ENCODE results near the gene ACSM2B. TPM values are rescaled to one million over a fixed set of nuclear protein-coding genes. Genes with fewer than 3 reads are reported as not detected.

The ACSM2B gene
- total RNA-seq, 1 experiment from 2014 or later, result 1.4 TPM

- H3K4me3 Mint-ChIP-seq (ENCODE audit: unreplicated experiment), result no peak overlapping the region
- H3K4me1 Mint-ChIP-seq (ENCODE audit: low read depth, unreplicated experiment), result no peaks in the 10 kb centered on the region
- DNase-seq, result no peak
- no peaks in the 10 kb centered on the region for H3K36me3 Mint-ChIP-seq (ENCODE audit: insufficient read depth, unreplicated experiment)
- intact Hi-C loops (cut with micrococcal nuclease; ENCODE audit: unreplicated experiment), result no loop called here
- H3K9me3 ChIP-seq, result no peaks in the 10 kb centered on the region
- CTCF ChIA-PET, result no interaction called here
- BruUV-seq (replicated peaks), result no TSS peak
- no peak for TF ChIP-seq CTCF (IDR thresholded peaks at IDR 0.05; ENCODE audit: insufficient read depth in 1 of 2, low read depth in 1 of 2, low read length in 1 of 2, severe bottlenecking in 1 of 2, unreplicated experiment in 1 of 2)
- peak overlapping the region; percentile 4 for H3K27ac Mint-ChIP-seq (ENCODE audit: unreplicated experiment)
- no peaks in the 10 kb centered on the region; the same call in 1 of the 2 replicates for H3K27me3 ChIP-seq (replicated peaks; ENCODE audit: control insufficient read depth, insufficient read depth, low read length)
- POLR2A ChIA-PET, result no interaction called here
- no peaks in the 10 kb centered on the region for H3K4me1 ChIP-seq
- H3K36me3 ChIP-seq (ENCODE audit: control insufficient read depth, insufficient read depth, low read length), result no peaks in the 10 kb centered on the region
- no peaks in the 10 kb centered on the region for H3K9me3 Mint-ChIP-seq (ENCODE audit: unreplicated experiment)
- peaks cover 3% of the 10 kb centered on the region for H3K27me3 Mint-ChIP-seq (ENCODE audit: insufficient read depth, unreplicated experiment)
- no peak overlapping the region for H3K4me3 ChIP-seq (ENCODE audit: low read depth, low read length)
Measured at GRCh38 chr16:20611350-20611902, 35.3 kb upstream of the ACSM2B start.

GRCh38 chr16:20610892-20611349, 34.8 kb upstream of the ACSM2B start:
- intact Hi-C loops (cut with micrococcal nuclease; ENCODE audit: unreplicated experiment), result no loop called here
- Mint-ChIP-seq H3K4me3 (ENCODE audit: unreplicated experiment) (no peak overlapping the region), H3K27ac (ENCODE audit: unreplicated experiment) (no peak overlapping the region), H3K9me3 (ENCODE audit: unreplicated experiment) (no peaks in the 10 kb centered on the region), H3K36me3 (ENCODE audit: insufficient read depth, unreplicated experiment) (no peaks in the 10 kb centered on the region), H3K4me1 (ENCODE audit: low read depth, unreplicated experiment) (no peaks in the 10 kb centered on the region), H3K27me3 (ENCODE audit: insufficient read depth, unreplicated experiment) (peaks cover 3% of the 10 kb centered on the region)
- no peak overlapping the region for H3K4me3 ChIP-seq (ENCODE audit: low read depth, low read length)
- no peaks in the 10 kb centered on the region for H3K36me3 ChIP-seq (ENCODE audit: control insufficient read depth, insufficient read depth, low read length)
- H3K4me1 ChIP-seq, result no peaks in the 10 kb centered on the region
- H3K9me3 ChIP-seq, result no peaks in the 10 kb centered on the region
- no peaks in the 10 kb centered on the region for H3K27me3 ChIP-seq (replicated peaks; ENCODE audit: control insufficient read depth, insufficient read depth, low read length)
- TF ChIP-seq CTCF (IDR thresholded peaks at IDR 0.05; ENCODE audit: insufficient read depth in 1 of 2, low read depth in 1 of 2, low read length in 1 of 2, severe bottlenecking in 1 of 2, unreplicated experiment in 1 of 2), result no peak
- no peak for DNase-seq
- BruUV-seq (replicated peaks), result no TSS peak
- ChIA-PET CTCF (no interaction called here), POLR2A (no interaction called here)

- CTCF ChIA-PET, result no interaction called here
- H3K27me3 Mint-ChIP-seq (ENCODE audit: insufficient read depth, unreplicated experiment), result peaks cover 3% of the 10 kb centered on the region
- DNase-seq, result no peak
- H3K4me1 ChIP-seq, result no peaks in the 10 kb centered on the region
- no peaks in the 10 kb centered on the region for H3K9me3 ChIP-seq
- no peaks in the 10 kb centered on the region for H3K36me3 ChIP-seq (ENCODE audit: control insufficient read depth, insufficient read depth, low read length)
- no peak overlapping the region for H3K4me3 Mint-ChIP-seq (ENCODE audit: unreplicated experiment)
- no peaks in the 10 kb centered on the region for H3K27me3 ChIP-seq (replicated peaks; ENCODE audit: control insufficient read depth, insufficient read depth, low read length)
- TF ChIP-seq CTCF (IDR thresholded peaks at IDR 0.05; ENCODE audit: insufficient read depth in 1 of 2, low read depth in 1 of 2, low read length in 1 of 2, severe bottlenecking in 1 of 2, unreplicated experiment in 1 of 2), result no peak
- intact Hi-C loops (cut with micrococcal nuclease; ENCODE audit: unreplicated experiment), result no loop called here
- POLR2A ChIA-PET, result no interaction called here
- no peak overlapping the region for H3K4me3 ChIP-seq (ENCODE audit: low read depth, low read length)
- no peak overlapping the region for H3K27ac Mint-ChIP-seq (ENCODE audit: unreplicated experiment)
- BruUV-seq (replicated peaks), result no TSS peak
- no peaks in the 10 kb centered on the region for H3K9me3 Mint-ChIP-seq (ENCODE audit: unreplicated experiment)
- H3K36me3 Mint-ChIP-seq (ENCODE audit: insufficient read depth, unreplicated experiment), result no peaks in the 10 kb centered on the region
- H3K4me1 Mint-ChIP-seq (ENCODE audit: low read depth, unreplicated experiment), result no peaks in the 10 kb centered on the region
Measured at GRCh38 chr16:20610211-20610891, 34.2 kb upstream of the ACSM2B start.

All from Caco-2 (cell line).